ENCODE measurements around the gene LMO1.

The LMO1 gene

DNA sequence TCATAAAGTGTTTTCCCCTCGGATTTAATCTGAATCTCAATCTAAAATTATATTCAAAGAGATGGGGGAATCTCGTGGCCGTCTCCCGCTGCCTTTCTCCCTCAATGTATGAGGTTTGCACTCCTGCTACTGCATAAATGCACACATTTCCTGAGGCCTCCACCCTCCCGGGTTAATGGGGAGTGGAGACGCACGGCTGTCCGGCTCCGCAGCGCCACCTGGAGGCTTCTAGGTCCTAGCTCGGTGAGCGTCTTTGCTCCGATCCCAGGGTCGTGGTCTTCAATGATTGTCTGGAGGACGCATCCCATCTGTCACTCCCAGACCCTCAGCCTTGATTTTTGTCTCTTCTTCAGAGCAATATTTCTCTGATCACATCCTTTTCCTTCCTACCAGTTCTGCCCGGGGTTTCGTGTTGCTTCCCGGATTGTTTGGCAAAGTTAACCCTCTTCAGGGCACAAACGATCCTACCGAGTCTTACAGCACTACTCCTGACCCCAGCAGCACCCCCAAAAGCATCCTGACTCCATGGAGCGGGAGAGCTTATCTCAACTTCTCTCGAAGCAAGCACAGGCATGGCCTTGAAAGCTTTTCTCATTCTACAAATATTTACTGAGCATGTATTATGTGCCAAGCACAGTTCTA is at the start of gene LMO1:
Gene LMO1, minus strand, starts transcription at position 110 of the 642 bp plus-strand sequence. CDS start 516 bp downstream, outside the sequence.
- peak; percentile 29 for DNase-seq (ENCODE audit: low read depth)

DNA sequence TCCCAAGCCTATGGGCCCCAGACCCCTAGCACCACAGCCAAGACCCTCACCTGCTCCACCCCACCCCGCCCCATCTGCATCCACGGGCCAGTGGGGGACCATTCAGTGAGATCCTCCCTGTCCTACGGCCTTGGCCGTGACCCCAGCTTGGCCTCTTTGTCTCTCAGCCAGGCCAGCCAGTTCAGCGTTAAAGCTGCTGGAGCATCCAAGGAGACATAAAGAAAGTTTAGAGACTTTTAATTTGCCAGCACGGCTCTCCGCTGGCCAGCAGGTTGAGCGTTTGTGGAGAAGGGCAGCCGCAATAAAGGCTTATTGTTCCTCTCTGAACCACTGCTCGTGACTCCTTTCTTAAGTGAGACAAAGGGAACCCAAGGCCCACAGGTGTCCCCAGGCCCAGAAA is 49.3 kb upstream of the LMO1 start:
- DNase-seq (ENCODE audit: low read depth), result no peak

DNA sequence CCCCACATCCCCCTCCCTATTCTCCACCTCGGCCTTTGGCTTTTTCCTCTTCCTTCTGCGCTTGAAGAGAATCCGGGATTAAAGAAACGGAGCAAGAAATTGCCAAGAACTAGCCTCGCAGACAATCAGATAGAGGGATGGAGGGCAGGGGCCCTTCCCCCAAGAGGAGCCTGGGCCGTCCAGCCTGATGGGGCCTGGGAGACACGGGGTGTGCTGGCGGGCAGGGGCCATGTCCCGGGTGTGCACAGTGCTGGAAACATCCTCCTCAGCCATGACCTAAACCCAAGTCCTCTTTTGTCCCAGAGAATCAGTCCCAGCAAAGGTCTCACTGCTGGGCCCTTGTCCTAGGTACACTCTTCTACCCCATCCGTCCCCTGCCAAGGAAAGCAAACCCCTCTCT is 47.7 kb upstream of the LMO1 start:
- DNase-seq (ENCODE audit: low read depth), result no peak

DNA sequence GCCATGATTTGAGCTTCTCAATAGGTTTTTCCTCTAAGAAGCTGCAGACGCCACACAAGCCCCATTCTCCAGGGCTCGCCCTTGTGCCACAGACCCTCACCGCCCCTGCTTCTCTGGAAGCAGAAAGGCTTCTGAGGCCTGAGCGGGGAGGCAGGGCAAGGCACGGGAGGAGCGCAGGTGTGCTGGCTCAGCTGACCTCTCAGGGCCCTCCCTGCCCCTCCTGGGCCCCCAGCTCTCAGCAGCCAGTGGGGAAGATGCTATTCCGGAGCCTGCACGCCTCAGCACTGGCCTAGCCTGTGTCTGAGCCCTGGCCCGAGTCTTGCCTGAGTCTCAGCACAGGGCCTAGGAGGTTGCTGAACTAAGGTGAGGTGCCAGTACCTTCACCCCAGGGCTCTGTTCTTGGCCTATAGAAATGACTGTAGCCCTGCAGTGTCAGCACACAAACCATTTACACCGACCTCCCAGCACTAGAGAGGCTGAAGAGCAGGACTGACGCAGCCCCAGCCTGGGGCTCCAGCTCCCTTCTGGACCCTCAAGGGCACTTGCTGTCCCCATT is 47.1 kb upstream of the LMO1 start:
- no peak for DNase-seq (ENCODE audit: low read depth)

DNA sequence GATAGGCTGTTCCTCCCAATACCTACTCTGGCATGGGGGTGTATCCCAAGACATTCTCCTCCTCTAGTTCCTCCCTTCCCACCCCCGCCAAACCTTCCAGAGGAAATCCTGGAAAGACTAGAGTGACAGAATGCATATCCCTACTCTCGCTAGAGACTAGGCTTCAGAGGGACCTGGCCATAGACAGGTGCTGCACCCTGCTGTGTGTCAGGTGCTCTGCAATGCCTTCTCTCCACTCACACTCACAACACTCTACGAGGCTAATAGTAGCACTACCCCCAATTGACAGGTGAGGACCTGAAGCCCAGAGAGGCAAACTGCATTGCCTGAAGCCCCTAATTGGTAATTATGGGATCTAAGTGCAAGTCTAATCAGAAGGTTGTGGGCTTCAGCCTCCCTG is 46.2 kb upstream of the LMO1 start:
- no peak for DNase-seq (ENCODE audit: low read depth)

DNA sequence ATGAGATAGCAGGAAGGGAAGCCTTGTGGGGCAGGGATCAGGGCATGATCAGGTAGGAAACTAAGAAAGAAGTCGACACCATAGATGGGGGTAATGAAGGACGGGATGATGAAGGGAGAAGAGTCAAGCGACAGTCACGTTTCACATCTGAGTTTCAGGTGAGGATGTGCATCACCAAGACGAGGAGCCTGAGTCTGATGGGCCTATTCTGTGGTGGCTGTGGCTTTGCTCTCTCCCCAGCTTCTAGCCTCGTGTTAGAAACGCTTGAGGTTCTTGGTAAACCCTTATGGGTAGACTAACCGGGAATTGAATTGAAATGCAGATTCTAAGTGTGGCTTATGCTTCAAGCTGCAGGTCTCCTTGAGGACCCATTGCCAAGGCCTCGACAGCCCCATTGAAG is 45.6 kb upstream of the LMO1 start:
- DNase-seq (ENCODE audit: low read depth), result no peak

DNA sequence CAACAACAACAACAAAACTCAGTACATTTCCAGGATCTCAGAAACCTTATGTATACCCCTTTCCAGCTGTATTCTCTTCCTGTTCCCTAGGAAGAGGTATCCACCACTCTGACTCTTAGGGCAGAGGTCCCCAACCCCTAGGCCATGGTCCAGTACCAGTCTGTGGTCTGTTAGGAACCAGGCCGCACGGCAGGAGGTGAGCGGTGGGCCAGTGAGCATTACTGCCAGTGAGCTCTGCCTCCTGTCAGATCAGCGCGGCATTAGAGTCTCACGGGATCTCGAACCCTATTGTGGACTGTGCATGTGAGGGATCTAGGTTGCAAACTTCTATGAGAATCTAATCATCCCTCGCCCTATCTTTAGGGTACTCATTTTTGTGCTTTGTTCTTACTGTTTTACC is 43.9 kb upstream of the LMO1 start:
- DNase-seq (ENCODE audit: low read depth), result no peak

DNA sequence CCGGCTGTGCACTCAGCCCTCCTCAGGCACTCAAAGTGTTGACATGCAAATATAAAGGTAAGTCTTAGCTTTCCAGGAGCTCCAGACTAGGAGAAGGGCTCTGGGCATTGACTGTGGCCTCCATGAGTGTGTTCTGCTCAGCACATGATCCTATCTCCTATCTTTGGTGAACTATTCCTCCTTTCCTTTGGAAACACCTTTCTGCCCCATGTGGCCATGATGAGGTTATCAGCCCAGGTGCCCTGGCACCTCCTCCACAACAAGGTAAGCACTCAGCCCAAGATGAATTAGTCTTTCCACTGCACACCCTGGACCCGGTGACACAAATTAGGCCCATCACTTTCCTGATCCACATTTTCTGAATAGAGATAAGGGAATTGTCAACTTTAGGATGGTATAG is 37.9 kb upstream of the LMO1 start:
- DNase-seq (ENCODE audit: low read depth), result no peak

DNA sequence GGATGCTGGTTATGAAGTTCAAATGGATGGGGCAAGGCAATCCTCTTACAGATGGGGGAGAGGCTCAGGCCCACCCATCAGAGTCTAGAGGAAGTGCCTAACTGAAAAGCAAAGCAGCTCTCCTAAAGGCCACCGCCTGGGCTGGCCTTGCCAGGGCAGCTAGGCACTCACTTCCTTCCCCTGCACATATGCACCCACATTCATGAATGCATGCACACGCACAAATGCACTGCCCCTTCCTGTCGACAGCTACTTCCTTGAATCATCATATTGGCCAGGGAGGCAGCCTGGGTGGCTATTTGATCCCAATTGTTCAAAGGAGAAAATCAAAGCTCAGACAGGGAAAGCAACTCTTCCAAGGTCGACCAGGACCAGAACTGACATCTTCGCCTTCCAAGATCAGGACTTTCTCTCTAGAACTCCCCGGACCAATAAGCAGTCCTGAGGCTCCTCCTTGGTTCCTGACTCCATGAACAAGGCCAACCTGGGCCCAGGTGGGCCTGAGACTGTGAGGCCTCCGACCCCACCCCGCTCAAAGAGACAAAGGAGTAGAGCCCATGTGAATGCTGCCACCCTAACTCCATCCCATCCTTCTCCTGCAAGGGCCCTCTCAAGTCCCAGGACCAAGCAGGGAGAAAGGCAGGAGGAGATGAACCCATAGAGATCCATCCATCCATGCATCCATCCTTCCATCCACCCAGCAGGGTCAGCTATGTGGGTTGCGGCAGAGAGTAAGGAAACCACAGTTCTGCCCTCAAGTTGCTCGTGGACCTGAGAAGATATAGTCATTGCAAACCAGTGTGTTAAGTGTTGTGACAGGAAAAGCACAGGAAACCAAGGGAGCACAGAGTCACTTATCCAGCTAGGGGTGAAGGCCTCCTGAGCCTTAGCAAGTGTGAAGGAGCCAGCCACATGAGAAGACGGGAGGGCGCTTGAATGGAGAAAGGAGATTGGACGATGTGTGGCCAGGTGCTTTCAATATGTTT is 35.4 kb upstream of the LMO1 start:
- no peak for DNase-seq (ENCODE audit: low read depth)

DNA sequence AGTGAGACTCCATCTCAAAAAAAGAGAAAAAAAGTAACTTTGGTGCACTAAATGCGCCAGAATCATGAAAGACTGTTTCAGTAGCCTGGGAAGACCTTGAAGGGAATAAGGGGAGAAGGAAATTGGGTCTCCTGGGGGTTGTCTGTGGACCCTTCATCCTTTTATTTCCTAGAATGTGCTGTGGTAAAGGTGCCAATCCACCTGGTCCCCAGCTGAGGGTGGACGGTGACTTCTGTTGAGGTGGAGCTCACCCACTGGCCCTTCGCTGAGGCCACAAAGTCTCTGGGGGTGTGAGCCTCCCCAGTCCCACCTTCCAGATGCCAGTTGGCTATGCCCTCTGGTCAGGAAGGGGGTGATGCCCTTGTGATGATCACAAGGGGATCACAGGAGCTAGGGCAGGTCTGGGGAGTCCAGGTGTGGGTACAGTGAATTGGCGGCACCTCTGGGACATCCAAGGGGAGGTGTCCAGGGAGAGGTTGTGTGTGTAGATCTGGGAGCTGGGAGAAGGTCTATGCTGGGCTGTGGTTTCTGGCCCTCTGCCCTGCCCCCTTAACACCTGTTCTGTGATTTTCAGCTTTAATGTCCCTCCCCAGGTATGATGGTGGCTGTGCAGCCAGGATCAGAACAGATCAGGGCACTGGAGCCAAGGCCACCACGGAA is 34.2 kb upstream of the LMO1 start:
- DNase-seq (ENCODE audit: low read depth), result no peak

DNA sequence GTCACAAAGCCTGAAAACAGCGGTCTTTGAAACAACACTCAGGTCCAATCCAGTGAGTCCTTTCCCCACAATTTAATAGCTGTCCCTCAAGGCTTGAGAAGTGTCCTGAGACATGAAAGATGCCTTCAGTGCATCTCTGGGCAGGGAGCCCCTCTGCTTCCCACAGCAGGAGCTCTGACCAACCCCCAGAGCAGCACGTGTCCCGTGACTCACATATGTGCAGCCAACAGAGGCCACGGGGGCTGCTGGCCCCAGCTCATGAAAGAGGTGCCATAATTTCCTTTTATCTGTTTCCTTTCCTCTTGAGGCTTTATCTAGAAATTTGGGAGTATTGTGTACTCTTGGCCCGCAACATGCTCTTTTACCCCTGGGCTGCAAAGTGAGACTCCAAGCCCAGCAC is 33.2 kb upstream of the LMO1 start:
- no peak for DNase-seq (ENCODE audit: low read depth)

DNA sequence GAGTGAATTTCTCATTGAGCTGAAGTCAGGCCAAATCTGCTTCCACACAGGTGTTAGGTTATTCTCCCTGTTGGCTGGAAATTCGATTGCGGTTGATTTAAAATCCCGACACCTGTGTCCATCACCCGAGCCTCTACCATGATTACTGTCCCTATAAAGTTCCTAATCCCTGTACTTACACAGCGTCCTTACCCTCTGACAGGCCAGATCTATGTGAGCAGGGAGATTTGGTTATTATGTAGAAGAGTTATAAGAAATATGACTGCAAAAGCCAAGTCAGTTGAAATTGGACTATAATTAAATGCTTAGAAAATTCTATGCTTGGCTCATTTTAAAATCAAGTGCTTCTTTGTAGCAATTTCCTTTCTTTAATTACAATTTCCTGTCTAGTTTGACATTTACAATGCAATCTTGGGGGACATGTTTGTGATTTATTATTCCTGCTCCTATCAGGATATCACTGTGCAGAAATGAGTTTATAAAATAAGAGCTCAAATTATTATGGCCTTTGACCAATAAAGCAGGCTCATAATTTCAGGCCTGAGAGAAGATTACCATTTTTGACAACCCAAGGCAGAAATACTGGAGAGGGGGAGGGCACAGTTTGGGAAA is 32.5 kb upstream of the LMO1 start:
- DNase-seq (ENCODE audit: low read depth), result no peak

DNA sequence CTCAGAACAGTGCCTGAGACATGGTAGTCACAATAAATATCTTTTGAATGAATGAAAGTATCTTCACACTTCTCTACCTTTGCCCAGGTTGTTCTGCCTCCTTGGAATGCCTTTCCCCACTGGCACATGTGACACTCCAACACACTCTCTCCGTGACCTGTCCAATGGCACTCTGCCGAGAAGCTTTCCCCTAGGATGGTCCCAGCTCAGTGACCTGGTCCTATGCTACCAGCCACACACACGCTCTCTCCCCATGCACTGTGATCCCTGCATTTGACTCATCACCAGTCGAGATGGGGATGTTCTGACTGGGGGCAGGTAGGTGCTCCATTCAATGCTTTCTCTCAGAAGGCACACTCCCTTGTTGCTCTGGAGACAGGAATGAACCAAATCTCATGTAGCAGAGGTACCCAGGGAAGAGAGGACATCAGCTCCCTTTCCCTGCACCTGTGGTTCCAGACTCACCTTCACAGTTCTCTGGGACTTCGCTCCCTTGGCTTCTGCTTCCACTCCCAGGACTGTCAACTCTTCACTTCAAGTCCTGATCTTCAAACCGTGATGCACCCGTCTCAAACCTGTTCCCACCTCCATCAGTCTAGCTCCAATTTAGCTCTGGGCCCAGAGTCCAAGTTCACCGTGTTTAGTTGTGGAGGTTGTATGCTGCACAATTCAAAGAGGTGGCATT is 30.7 kb upstream of the LMO1 start:
- no peak for DNase-seq (ENCODE audit: low read depth)

DNA sequence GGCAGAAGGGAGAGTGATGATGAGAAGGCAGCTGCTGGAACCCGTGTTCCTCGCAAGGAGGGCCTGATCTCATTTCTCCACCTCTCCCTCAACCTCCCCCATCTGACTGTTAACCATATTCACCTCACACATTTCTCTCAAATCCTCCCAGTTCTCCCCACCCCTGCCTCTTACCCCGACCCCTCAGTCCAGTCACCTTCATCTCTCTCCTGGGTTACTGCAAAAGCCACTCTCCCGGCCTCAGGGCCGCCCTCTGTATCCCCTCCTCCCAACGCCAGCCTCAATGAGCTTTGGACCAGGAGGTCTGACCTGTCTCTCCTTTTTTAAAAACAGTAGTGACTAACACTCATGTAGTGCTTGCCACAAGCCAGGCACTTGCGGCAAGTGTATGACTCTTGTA is 29.5 kb upstream of the LMO1 start:
- DNase-seq (ENCODE audit: low read depth), result no peak

DNA sequence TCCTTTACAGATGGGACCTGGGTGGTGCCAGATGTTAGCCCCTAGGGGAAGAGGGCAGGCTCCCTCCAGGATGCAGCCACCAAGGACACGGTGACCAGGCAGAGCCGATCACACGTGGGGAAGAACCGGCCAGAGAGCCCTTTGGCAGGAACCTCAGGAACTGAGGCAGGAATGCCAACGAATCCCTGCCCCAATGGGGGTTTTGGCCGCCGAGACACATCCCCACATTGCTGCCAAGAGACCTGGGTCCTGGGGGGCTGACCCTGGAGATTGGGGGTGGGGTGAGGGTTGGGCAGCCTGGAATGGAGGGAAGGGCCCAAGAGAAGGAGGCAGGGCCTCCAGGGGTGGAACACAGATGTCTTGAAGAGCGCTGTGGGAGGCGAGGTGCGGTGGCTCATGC is 28.7 kb upstream of the LMO1 start:
- DNase-seq (ENCODE audit: low read depth), result no peak

DNA sequence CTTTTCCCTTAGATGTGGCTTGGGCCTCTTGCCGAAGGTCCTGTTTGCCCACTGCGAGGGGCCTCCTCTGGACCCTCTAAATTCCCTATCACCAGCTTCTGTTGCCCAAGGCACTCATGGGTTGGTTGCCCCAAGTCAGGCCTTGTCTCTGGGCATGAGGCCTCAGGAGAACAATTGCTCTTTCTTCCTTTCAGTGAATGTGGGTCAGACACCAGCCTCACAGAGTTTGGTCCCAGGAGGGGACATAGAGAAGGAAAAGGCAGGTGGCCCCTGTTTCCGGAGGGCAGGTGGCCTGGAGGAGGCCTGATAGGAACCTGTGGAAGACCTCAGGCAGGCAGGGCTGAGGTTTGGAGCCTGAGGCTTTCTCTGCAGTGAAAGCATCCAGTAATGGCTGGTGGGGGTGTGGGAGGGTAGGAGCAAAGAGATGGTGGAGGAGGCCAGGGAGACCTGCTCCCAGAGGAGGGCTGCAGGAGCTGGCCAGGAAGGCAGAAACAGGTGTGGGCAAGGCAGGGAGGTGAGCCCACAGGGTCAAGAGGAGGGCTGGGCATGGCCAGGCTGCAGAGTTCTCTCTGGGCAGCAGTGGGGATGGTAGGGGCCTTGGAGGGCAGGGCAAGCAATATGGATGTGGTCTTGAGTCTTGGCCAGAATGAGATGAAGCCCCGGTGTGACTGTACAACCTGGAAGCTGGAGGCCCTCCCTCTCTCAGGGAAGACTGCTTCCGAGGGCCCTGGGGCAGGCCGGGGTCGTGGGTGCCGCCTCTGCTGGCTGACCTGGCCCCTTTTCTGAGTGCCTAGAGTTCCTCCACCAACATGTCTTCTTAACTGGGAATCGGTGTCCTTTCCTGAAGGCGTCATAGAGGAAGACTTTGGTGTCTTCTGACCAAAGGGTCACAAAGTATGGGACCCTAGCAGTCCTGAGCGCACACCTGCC is 28.0 kb upstream of the LMO1 start:
- no peak for DNase-seq (ENCODE audit: low read depth)

DNA sequence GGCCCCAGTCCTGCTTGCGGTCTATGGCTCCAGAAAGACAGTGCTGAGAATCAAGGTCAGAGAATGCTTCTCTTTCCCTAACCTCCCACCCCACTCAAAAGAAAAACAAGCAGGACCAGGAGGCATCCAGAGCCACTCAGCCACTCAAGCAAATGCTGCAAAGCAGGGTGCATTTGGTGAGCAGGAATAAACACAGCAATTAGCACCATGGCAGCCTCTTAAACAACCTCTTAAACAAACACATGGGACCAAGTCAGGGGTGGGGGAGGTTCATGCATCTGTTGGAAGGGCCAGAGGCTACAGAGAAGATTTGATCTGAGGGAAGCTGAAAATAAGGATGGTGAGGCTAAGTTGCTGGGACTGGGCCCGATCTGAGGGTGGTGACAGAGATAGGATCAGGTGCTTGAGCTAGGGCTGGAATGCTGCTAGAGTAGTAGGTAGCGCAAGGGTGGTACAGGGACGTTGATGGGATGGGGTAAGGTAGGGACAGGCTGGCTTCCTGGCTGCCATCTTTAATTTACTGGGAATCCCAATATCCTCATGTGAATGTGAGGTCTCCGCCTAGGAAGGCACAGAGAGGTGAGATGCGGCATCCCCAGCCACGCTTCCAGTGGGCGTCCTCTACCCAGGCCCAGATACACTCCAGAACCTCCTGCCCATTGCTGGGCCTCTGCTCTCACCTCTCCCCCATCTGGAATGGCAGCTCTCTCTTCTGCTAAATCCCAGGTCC is 26.6 kb upstream of the LMO1 start:
- DNase-seq (ENCODE audit: low read depth), result no peak

DNA sequence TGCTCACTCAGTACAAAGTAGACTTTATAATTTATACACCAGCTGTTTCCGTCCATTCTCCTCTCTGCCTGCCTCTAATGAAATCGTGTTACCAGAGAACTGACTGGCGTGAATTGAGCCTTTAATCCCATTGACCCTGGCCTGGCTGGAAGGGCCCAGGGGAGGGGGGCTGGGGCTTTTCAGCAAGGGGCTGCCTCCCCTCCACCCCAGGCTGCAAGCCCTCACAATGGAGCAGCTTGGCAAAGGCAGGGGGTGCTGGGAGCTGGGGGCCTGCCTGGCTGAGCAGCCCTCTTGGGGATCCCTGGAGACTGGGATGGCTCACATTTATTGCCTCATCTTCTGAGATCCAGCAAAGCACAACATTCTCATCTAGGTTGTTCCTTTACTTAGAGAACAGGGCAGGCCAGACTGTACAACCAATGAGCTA is 25.8 kb upstream of the LMO1 start:
- DNase-seq (ENCODE audit: low read depth), result no peak

DNA sequence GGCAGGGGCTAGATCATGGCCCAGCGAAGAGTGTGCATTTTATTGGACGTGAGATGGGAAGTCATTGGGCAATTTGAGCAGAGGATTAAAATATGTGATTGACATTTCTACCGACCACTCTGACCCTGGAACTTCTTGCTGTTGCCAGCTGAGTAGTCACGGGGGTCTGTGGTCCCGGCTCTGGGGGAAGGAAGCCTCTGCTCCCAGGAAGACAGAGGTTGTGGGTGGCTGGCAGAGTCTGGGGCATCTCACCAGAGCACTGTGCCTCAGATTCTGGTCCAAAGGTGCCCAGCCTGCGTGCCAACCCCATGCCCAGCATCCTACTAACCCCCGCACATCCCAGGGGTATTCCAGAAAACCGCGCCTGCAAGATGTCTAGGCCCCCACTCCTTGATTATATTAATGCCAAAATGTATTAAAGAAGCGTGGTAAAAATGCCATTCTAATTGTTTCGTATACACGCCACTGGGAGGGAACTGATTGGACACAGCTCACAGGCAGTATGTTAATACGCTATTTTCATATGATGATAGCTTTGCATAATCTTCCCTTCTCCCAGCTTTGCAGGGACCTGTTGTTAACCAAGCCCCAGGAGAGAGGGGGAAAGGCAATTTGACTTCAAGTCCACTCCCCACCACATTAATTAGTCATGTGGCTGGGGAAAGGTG is 25.3 kb upstream of the LMO1 start:
- no peak for DNase-seq (ENCODE audit: low read depth)
